GM23338 (cell line): ENCODE data around the gene RNF181. TPM values are rescaled to one million over a fixed set of nuclear protein-coding genes. Genes with fewer than 3 reads are reported as not detected.

Source experiments
- ATAC-seq: fragments of 200-7000 bp; cut with Tn5 transposase; 3 replicates; pipeline ENCODE4 v1.9.1; 2020
- DNase-seq: peaks from one replicate; pipeline ENCODE4 v3.0.0-alpha.2; 2015; ENCODE audit warnings: low spot score
- H2AFZ ChIP-seq: fragments of 200-600 bp; sonication (generic); 2 replicates; pipeline ENCODE4 v1.8.0; 2016; ENCODE audit warnings: antibody characterized with exemption, mild to moderate bottlenecking, moderate library complexity
- H3F3A ChIP-seq: fragments of 200-600 bp; sonication (generic); replicated peaks from 2 replicates; pipeline ENCODE4 v1.8.0; 2017; ENCODE audit warnings: antibody characterized with exemption, mixed run types, low read depth
- H3K27ac ChIP-seq: fragments of 200-600 bp; sonication (generic); 2 replicates; pipeline ENCODE4 v1.6.1; 2016; ENCODE audit warnings: low read depth
- H3K27me3 ChIP-seq: fragments of 200-600 bp; sonication (generic); 2 replicates; pipeline ENCODE4 v1.8.0; 2016; ENCODE audit warnings: mild to moderate bottlenecking, mixed run types, moderate library complexity; ENCODE audit not compliant: insufficient read depth
- H3K36me3 ChIP-seq: fragments of 200-600 bp; sonication (generic); 2 replicates; pipeline ENCODE4 v1.8.0; 2016; ENCODE audit warnings: mild to moderate bottlenecking; ENCODE audit not compliant: insufficient read depth
- H3K4me1 ChIP-seq: fragments of 200-600 bp; sonication (generic); 2 replicates; pipeline ENCODE4 v1.8.0; 2016; ENCODE audit warnings: mild to moderate bottlenecking, moderate library complexity; ENCODE audit not compliant: insufficient read depth
- H3K4me2 ChIP-seq: fragments of 200-600 bp; sonication (generic); 2 replicates; pipeline ENCODE4 v1.7.1; 2017; ENCODE audit warnings: mixed run types
- H3K4me3 ChIP-seq: fragments of 200-600 bp; sonication (generic); 2 replicates; pipeline ENCODE4 v1.6.1; 2016; ENCODE audit warnings: mixed run types
- H3K79me2 ChIP-seq: fragments of 200-600 bp; sonication (generic); replicated peaks from 2 replicates; pipeline ENCODE4 v1.8.0; 2017; ENCODE audit warnings: mild to moderate bottlenecking; ENCODE audit not compliant: insufficient read depth
- H3K9me2 ChIP-seq: fragments of 200-600 bp; sonication (generic); 2 replicates; pipeline ENCODE4 v1.8.0; 2017; ENCODE audit not compliant: insufficient read depth
- H4K20me1 ChIP-seq: fragments of 200-600 bp; sonication (generic); replicated peaks from 2 replicates; pipeline ENCODE4 v1.8.0; 2017; ENCODE audit warnings: mild to moderate bottlenecking; ENCODE audit not compliant: insufficient read depth
- H3K27ac Mint-ChIP-seq: 2 replicates; pipeline ENCODE4 v1.8.0; 2020; ENCODE audit warnings: inconsistent platforms, mild to moderate bottlenecking, moderate library complexity, mixed read lengths
- H3K27me3 Mint-ChIP-seq: 3 replicates; pipeline ENCODE4 v1.8.0; 2022; ENCODE audit warnings: low read depth, mild to moderate bottlenecking, moderate library complexity, mixed read lengths, inconsistent platforms; ENCODE audit not compliant: insufficient read depth, poor library complexity
- H3K36me3 Mint-ChIP-seq: 3 replicates; pipeline ENCODE4 v1.8.0; 2021; ENCODE audit warnings: low read depth, mild to moderate bottlenecking, inconsistent platforms, moderate library complexity, mixed read lengths
- H3K4me1 Mint-ChIP-seq: 3 replicates; pipeline ENCODE4 v1.8.0; 2020; ENCODE audit warnings: mild to moderate bottlenecking, inconsistent platforms, mixed read lengths
- H3K4me3 Mint-ChIP-seq: 3 replicates; pipeline ENCODE4 v1.8.0; 2021; ENCODE audit warnings: moderate library complexity, mild to moderate bottlenecking, inconsistent platforms, mixed read lengths
- H3K9me3 Mint-ChIP-seq: 3 replicates; pipeline ENCODE4 v1.8.0; 2020; ENCODE audit warnings: moderate library complexity, mild to moderate bottlenecking, inconsistent platforms, mixed read lengths
- CREB1 ChIP-seq: fragments of 250-450 bp; sonication (Bioruptor Pico); IDR thresholded peaks from 2 replicates; pipeline ENCODE4 v1.5.0; 2020; ENCODE audit warnings: low read depth, mild to moderate bottlenecking, moderate library complexity
- EZH2 ChIP-seq: fragments of 200-600 bp; sonication (generic); IDR thresholded peaks from one replicate; pipeline ENCODE4 v1.8.0; 2017; ENCODE audit warnings: antibody characterized with exemption, mild to moderate bottlenecking, low read depth; ENCODE audit not compliant: unreplicated experiment
- EZH2phosphoT487 ChIP-seq: fragments of 200-600 bp; sonication (generic); IDR thresholded peaks from one replicate; pipeline ENCODE4 v1.8.1; 2018; ENCODE audit warnings: antibody characterized with exemption; ENCODE audit not compliant: unreplicated experiment
- JUNB ChIP-seq: IDR thresholded peaks from one replicate; pipeline ENCODE4 v1.6.1; 2016; ENCODE audit warnings: antibody characterized with exemption; ENCODE audit not compliant: unreplicated experiment
- NANOG ChIP-seq: IDR thresholded peaks from 2 replicates; pipeline ENCODE4 v1.6.1; 2016; ENCODE audit warnings: antibody characterized with exemption, borderline replicate concordance
- STAT1 ChIP-seq: IDR thresholded peaks from one replicate; pipeline ENCODE4 v1.6.1; 2016; ENCODE audit warnings: antibody characterized with exemption; ENCODE audit not compliant: unreplicated experiment
- polyA plus RNA-seq: library from polyadenylated mRNA; unstranded; fragments of >200 nt; fragmentation: Nextera tagmentation; extraction: Ambion mirVana; gene quantifications from 2 replicates; pipeline ENCODE4 v1.2.1, GENCODE V29; 2016
- total RNA-seq: library from RNA; depleted of rRNA; stranded (reverse); fragments of >200 nt; shearing (Covaris generic); gene quantifications from 2 replicates; pipeline ENCODE4 v1.2.3, GENCODE V29; 2014
- TF ChIP-seq, protein P1 (sequence below), 2 experiments: fragments of 200-600 bp in 1 of 2; sonication (generic) in 1 of 2; conservative IDR thresholded peaks; 2 replicates each; pipeline versions ENCODE4 v1.5.1 to v1.6.1; 2016 to 2017; ENCODE audit warnings: antibody characterized with exemption in 2 of 2, low read depth in 2 of 2, mild to moderate bottlenecking in 2 of 2, moderate library complexity in 1 of 2
- TF ChIP-seq, protein P2 (sequence below): IDR thresholded peaks from 2 replicates; pipeline ENCODE4 v1.6.1; 2016; ENCODE audit warnings: antibody characterized with exemption
- TF ChIP-seq, protein P3 (sequence below): IDR thresholded peaks from one replicate; pipeline ENCODE4 v1.6.1; 2018; ENCODE audit warnings: antibody characterized with exemption; ENCODE audit not compliant: unreplicated experiment

RNF181 gene
- total and polyA plus RNA-seq, 2 experiments from 2014 or later = 114 to 260 TPM

DNA sequence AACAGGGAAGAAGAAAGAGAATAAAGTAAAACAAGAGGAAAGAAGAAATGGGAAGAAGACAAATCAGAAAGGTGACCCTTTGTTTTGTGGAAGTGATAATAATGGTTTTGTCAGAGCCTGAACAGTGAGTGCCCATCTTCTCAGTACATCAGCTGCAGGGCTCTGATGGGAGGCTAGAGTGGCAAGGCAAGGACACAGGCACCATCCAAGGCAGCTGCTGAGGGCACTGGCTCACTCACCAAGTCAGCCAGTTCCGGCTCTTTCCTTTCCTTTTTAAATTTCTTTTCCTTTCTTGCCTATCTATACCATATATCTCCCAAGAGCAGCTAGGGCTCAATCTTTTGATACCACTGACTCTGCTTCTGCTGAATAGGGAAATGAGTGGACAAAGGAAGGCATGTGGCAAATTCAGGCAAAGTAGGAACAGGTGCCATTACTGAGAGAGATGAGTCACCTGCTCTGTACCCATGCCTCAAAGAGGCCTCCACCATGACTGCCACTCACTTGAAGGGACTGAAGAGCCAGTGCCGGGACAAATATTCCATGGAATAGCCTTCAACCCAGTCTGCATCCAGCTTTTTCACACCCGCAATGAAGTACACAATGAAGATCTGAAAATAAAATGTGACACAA lies 40.4 kb upstream of the RNF181 start (continued):
- TF ChIP-seq, protein P1, sequence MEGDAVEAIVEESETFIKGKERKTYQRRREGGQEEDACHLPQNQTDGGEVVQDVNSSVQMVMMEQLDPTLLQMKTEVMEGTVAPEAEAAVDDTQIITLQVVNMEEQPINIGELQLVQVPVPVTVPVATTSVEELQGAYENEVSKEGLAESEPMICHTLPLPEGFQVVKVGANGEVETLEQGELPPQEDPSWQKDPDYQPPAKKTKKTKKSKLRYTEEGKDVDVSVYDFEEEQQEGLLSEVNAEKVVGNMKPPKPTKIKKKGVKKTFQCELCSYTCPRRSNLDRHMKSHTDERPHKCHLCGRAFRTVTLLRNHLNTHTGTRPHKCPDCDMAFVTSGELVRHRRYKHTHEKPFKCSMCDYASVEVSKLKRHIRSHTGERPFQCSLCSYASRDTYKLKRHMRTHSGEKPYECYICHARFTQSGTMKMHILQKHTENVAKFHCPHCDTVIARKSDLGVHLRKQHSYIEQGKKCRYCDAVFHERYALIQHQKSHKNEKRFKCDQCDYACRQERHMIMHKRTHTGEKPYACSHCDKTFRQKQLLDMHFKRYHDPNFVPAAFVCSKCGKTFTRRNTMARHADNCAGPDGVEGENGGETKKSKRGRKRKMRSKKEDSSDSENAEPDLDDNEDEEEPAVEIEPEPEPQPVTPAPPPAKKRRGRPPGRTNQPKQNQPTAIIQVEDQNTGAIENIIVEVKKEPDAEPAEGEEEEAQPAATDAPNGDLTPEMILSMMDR (conservative IDR thresholded peaks at IDR 0.05; ENCODE audit: low read depth in 2 of 2) = no peak
- TF ChIP-seq NANOG (no peak), EZH2 (no peak), CREB1 (CRISPR knock-in tag) (no peak), JUNB (no peak), STAT1 (no peak)
- TF ChIP-seq, protein P2, sequence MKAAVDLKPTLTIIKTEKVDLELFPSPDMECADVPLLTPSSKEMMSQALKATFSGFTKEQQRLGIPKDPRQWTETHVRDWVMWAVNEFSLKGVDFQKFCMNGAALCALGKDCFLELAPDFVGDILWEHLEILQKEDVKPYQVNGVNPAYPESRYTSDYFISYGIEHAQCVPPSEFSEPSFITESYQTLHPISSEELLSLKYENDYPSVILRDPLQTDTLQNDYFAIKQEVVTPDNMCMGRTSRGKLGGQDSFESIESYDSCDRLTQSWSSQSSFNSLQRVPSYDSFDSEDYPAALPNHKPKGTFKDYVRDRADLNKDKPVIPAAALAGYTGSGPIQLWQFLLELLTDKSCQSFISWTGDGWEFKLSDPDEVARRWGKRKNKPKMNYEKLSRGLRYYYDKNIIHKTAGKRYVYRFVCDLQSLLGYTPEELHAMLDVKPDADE = no peak
- TF ChIP-seq, protein P3, sequence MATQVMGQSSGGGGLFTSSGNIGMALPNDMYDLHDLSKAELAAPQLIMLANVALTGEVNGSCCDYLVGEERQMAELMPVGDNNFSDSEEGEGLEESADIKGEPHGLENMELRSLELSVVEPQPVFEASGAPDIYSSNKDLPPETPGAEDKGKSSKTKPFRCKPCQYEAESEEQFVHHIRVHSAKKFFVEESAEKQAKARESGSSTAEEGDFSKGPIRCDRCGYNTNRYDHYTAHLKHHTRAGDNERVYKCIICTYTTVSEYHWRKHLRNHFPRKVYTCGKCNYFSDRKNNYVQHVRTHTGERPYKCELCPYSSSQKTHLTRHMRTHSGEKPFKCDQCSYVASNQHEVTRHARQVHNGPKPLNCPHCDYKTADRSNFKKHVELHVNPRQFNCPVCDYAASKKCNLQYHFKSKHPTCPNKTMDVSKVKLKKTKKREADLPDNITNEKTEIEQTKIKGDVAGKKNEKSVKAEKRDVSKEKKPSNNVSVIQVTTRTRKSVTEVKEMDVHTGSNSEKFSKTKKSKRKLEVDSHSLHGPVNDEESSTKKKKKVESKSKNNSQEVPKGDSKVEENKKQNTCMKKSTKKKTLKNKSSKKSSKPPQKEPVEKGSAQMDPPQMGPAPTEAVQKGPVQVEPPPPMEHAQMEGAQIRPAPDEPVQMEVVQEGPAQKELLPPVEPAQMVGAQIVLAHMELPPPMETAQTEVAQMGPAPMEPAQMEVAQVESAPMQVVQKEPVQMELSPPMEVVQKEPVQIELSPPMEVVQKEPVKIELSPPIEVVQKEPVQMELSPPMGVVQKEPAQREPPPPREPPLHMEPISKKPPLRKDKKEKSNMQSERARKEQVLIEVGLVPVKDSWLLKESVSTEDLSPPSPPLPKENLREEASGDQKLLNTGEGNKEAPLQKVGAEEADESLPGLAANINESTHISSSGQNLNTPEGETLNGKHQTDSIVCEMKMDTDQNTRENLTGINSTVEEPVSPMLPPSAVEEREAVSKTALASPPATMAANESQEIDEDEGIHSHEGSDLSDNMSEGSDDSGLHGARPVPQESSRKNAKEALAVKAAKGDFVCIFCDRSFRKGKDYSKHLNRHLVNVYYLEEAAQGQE = no peak

DNA sequence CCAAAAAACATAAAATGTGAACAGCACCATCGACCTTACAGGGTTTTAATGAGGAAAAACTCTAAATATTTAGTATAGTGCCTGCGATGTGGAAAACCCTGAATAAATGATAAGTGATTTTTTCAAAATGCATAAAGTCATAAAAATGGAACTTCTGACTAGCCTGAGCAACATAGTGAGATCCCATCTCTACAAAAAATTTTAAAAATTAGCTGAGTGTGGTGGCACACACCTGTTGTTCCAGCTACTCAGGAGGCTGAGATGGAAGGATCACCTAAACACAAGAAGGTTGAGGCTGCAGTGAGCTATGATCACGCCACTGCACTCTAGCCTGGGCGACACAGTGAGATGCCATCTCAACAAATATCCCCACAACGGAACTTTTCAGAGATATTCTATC lies 38.4 kb upstream of the RNF181 start:
- ATAC-seq = no peak
- H4K20me1 ChIP-seq = peaks cover 9% of the 10 kb centered on the region; the same call in 1 of the 2 replicates
- no peaks in the 10 kb centered on the region; the same call in 1 of the 2 replicates for H3F3A ChIP-seq
- Mint-ChIP-seq H3K27ac (no peak overlapping the region), H3K9me3 (no peaks in the 10 kb centered on the region; the same call in 2 of the 3 replicates), H3K4me1 (peaks cover 7% of the 10 kb centered on the region; the same call in 2 of the 3 replicates), H3K27me3 (peaks cover 1% of the 10 kb centered on the region), H3K36me3 (peaks cover 37% of the 10 kb centered on the region), H3K4me3 (no peak overlapping the region)
- no peaks in the 10 kb centered on the region for H3K27me3 ChIP-seq
- no peak overlapping the region for H2AFZ ChIP-seq
- TF ChIP-seq EZH2phosphoT487 (no peak), NANOG (no peak), EZH2 (no peak), JUNB (no peak)
- H3K27ac ChIP-seq = no peak overlapping the region
- no peak overlapping the region for H3K4me3 ChIP-seq
- peaks cover 8% of the 10 kb centered on the region; the same call in 1 of the 2 replicates for H3K4me1 ChIP-seq
- peaks cover 31% of the 10 kb centered on the region for H3K79me2 ChIP-seq
- H3K9me2 ChIP-seq = no peaks in the 10 kb centered on the region
- H3K4me2 ChIP-seq = no peak overlapping the region
- H3K36me3 ChIP-seq = peaks cover 19% of the 10 kb centered on the region
- DNase-seq = no peak
